HEK293 (cell line): ENCODE data around the gene MBNL2.

Experiments
- CTCF ChIA-PET: fragments of 350-600 bp; formaldehyde crosslinking; extraction: SDS; loops from one replicate; lab custom pipeline; 2021; ENCODE audit warnings: antibody characterized with exemption; lab: Yijun Ruan, JAX
- POLR2A ChIA-PET: fragments of 300-600 bp; formaldehyde crosslinking; extraction: SDS; loops from one replicate; lab custom pipeline; 2020; ENCODE audit warnings: antibody characterized with exemption, inconsistent platforms; lab: Yijun Ruan, JAX
- H3K27ac ChIP-seq: fragments of 200-500 bp; sonication (Bioruptor generic); 2 replicates; pipeline ENCODE4 v1.5.1; 2014; ENCODE audit warnings: low read depth, low read length, control low read depth, inconsistent platforms; ENCODE audit errors: extremely low read depth
- H3K36me3 ChIP-seq, 2 experiments: fragments of 200-500 bp in 1 of 2; sonication (Bioruptor generic) in 1 of 2; 1 replicate in 1 of 2; 2 replicates in 1 of 2; pipeline ENCODE4 v1.5.1; 2014 to 2017; ENCODE audit warnings: inconsistent platforms in 2 of 2, low read length in 2 of 2; ENCODE audit not compliant: control insufficient read depth in 2 of 2, insufficient read depth in 1 of 2
- H3K4me1 ChIP-seq: fragments of 200-500 bp; sonication (Bioruptor generic); 2 replicates; pipeline ENCODE4 v1.5.1; 2014; ENCODE audit warnings: mild to moderate bottlenecking, low read length, inconsistent platforms; ENCODE audit not compliant: control insufficient read depth, insufficient read depth
- H3K4me3 ChIP-seq: 2 replicates; pipeline ENCODE4 v1.5.1; 2011; ENCODE audit warnings: low read depth, mild to moderate bottlenecking, control low read depth, low read length, moderate library complexity
- H3K9me3 ChIP-seq: fragments of 200-500 bp; sonication (Bioruptor generic); 2 replicates; pipeline ENCODE4 v1.5.1; 2014; ENCODE audit warnings: low read depth, low read length, inconsistent platforms; ENCODE audit not compliant: control insufficient read depth, insufficient read depth
- KLF16 ChIP-seq: fragments of 450-650 bp; formaldehyde crosslinking; IDR thresholded peaks from 2 replicates; pipeline ENCODE4 v1.5.1; 2017; ENCODE audit warnings: missing biosample characterization, missing genetic modification characterization
- ZBTB48 ChIP-seq: fragments of 450-650 bp; formaldehyde crosslinking; IDR thresholded peaks from 2 replicates; pipeline ENCODE4 v1.5.1; 2016; ENCODE audit warnings: missing biosample characterization, missing genetic modification characterization
- ZBTB7A ChIP-seq: fragments of 450-650 bp; formaldehyde crosslinking; IDR thresholded peaks from 2 replicates; pipeline ENCODE4 v1.5.1; 2016; ENCODE audit warnings: low read depth, missing biosample characterization, missing genetic modification characterization
- ZNF155 ChIP-seq: fragments of 450-650 bp; formaldehyde crosslinking; IDR thresholded peaks from 2 replicates; pipeline ENCODE4 v1.5.1; 2016; ENCODE audit warnings: missing biosample characterization, missing genetic modification characterization
- ZNF16 ChIP-seq: fragments of 450-650 bp; formaldehyde crosslinking; IDR thresholded peaks from 2 replicates; pipeline ENCODE4 v1.5.1; 2016; ENCODE audit warnings: low read depth, missing biosample characterization, missing genetic modification characterization
- ZNF184 ChIP-seq: fragments of 450-650 bp; IDR thresholded peaks from 2 replicates; pipeline ENCODE4 v1.5.1; 2018; ENCODE audit warnings: missing biosample characterization, mild to moderate bottlenecking, missing genetic modification characterization
- ZNF19 ChIP-seq: fragments of 450-650 bp; formaldehyde crosslinking; IDR thresholded peaks from 2 replicates; pipeline ENCODE4; 2016; ENCODE audit warnings: missing biosample characterization, missing genetic modification characterization, low read depth
- ZNF335 ChIP-seq: fragments of 450-650 bp; formaldehyde crosslinking; conservative IDR thresholded peaks from 2 replicates; pipeline ENCODE4 v1.5.1; 2016; ENCODE audit warnings: missing biosample characterization, missing genetic modification characterization
- ZNF341 ChIP-seq: fragments of 450-650 bp; formaldehyde crosslinking; IDR thresholded peaks from 2 replicates; pipeline ENCODE4; 2016; ENCODE audit warnings: low read depth, missing biosample characterization, missing genetic modification characterization
- ZNF391 ChIP-seq: fragments of 450-650 bp; formaldehyde crosslinking; IDR thresholded peaks from 2 replicates; pipeline ENCODE4 v1.5.1; 2016; ENCODE audit warnings: low read depth, missing biosample characterization, missing genetic modification characterization, borderline replicate concordance
- ZNF473 ChIP-seq: fragments of 450-650 bp; formaldehyde crosslinking; IDR thresholded peaks from 2 replicates; pipeline ENCODE4 v1.5.1; 2017; ENCODE audit warnings: missing biosample characterization, missing genetic modification characterization
- ZNF600 ChIP-seq: fragments of 450-650 bp; formaldehyde crosslinking; IDR thresholded peaks from 2 replicates; pipeline ENCODE4 v1.5.1; 2016; ENCODE audit warnings: missing biosample characterization, missing genetic modification characterization
- ZSCAN23 ChIP-seq: fragments of 450-650 bp; formaldehyde crosslinking; IDR thresholded peaks from 2 replicates; pipeline ENCODE4 v1.5.1; 2016; ENCODE audit warnings: missing biosample characterization, missing genetic modification characterization
- TF ChIP-seq, protein P1 (sequence below): fragments of 450-650 bp; formaldehyde crosslinking; IDR thresholded peaks from 2 replicates; pipeline ENCODE4 v1.5.1; 2017; ENCODE audit warnings: missing biosample characterization, missing genetic modification characterization
- TF ChIP-seq, protein P2 (sequence below): fragments of 450-650 bp; formaldehyde crosslinking; IDR thresholded peaks from 2 replicates; pipeline ENCODE4 v1.5.1; 2016; ENCODE audit warnings: missing biosample characterization, missing genetic modification characterization
- TF ChIP-seq, protein P3 (sequence below): fragments of 450-650 bp; formaldehyde crosslinking; conservative IDR thresholded peaks from 2 replicates; pipeline ENCODE4 v1.5.1; 2016; ENCODE audit warnings: low read depth, missing biosample characterization, missing genetic modification characterization
- TF ChIP-seq, protein P4 (sequence below): fragments of 450-650 bp; formaldehyde crosslinking; IDR thresholded peaks from 2 replicates; pipeline ENCODE4; 2016; ENCODE audit warnings: missing biosample characterization, missing genetic modification characterization
- TF ChIP-seq, protein P5 (sequence below): fragments of 450-650 bp; formaldehyde crosslinking; IDR thresholded peaks from 2 replicates; pipeline ENCODE4 v1.5.1; 2016; ENCODE audit warnings: missing biosample characterization, missing genetic modification characterization

Gene MBNL2

DNA sequence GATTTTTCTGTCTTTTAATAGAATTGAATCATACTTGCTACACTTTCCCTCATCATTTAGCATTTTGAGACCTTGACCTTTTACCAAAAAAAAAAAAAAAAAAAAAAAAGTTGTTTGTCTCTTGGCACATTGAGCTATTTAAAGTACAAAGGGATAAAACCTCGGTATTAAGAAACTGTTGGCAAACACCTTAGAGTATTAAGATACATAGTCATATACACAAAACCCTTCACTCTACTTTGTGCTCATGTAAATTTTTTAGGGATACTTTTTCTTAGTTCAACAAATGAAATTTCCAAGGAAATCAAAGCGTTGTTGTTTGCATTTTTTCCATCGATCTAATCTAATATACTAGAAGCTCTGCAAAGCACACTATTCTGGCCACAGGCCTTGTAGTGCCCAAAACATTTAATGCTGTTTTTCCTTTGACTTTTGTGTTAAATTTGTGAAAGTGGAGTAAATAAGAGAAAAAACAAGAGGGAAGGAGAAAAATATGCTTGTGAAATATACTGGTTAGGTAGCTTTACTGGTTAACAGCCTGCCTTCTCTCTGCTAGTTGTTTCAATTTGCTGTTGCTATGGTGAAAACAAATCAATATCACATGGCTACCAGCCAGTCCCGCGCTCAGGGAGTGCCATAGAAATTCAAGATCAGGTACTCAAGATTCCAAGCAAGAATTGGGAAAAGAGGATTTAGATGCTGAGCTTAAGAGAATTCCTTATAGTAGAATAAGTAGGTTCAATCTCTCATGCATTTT is 2.6 kb downstream of the MBNL2 start:
- Histone ChIP-seq H3K36me3 (no peaks in the 10 kb centered on the region), H3K4me1 (peaks cover 15% of the 10 kb centered on the region), H3K4me3 (peak overlapping the region; percentile 50), H3K9me3 (no peaks in the 10 kb centered on the region), H3K27ac (no peak overlapping the region)
- ChIA-PET CTCF (interaction anchor here (0.7 to 2.7 kb wide), 6 partner anchors 28 to 135 kb away, joined by 3 to 25 read pairs (median 4); no protein-coding TSS in a partner anchor), POLR2A (interaction anchor here (0.6 to 1.2 kb wide), 2 partner anchors 76 to 215 kb away, joined by 3 read pairs; no protein-coding TSS in a partner anchor)
- TF ChIP-seq ZBTB48 (tag by site-specific recombination) = no peak
- TF ChIP-seq, protein P1, sequence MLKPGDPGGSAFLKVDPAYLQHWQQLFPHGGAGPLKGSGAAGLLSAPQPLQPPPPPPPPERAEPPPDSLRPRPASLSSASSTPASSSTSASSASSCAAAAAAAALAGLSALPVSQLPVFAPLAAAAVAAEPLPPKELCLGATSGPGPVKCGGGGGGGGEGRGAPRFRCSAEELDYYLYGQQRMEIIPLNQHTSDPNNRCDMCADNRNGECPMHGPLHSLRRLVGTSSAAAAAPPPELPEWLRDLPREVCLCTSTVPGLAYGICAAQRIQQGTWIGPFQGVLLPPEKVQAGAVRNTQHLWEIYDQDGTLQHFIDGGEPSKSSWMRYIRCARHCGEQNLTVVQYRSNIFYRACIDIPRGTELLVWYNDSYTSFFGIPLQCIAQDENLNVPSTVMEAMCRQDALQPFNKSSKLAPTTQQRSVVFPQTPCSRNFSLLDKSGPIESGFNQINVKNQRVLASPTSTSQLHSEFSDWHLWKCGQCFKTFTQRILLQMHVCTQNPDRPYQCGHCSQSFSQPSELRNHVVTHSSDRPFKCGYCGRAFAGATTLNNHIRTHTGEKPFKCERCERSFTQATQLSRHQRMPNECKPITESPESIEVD (tag by site-specific recombination) = 0 out of 2 replicates have a peak, but pooled peaks have one; percentile 7
- TF ChIP-seq, protein P2, sequence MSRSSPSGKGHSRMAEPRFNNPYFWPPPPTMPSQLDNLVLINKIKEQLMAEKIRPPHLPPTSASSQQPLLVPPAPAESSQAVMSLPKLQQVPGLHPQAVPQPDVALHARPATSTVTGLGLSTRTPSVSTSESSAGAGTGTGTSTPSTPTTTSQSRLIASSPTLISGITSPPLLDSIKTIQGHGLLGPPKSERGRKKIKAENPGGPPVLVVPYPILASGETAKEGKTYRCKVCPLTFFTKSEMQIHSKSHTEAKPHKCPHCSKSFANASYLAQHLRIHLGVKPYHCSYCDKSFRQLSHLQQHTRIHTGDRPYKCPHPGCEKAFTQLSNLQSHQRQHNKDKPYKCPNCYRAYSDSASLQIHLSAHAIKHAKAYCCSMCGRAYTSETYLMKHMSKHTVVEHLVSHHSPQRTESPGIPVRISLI (tag by site-specific recombination) = peak; percentile 53

DNA sequence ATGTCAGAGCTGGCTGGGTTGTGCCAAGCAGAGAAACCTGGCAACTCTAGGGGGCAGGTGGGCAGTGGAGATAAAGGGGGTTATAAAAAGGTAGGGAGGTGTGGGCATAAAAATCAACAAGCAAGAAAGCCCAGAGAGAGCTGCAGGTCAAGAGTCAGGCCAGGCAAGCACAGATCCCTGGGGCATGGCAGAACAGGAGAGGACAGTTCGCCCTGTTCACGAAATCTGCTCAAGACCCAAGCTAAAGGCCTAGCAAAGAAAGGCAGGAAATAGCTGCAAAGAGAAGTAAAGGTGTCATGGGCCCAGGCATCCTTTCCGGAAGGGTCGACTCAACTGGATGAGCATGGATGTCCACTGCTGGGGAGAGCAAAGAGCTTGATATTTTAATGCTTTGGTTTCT is 3.4 kb downstream of the MBNL2 start:
- no peaks in the 10 kb centered on the region for H3K36me3 ChIP-seq
- POLR2A ChIA-PET = no interaction called here
- H3K4me3 ChIP-seq = no peak overlapping the region
- H3K4me1 ChIP-seq = peaks cover 15% of the 10 kb centered on the region
- H3K27ac ChIP-seq = peak overlapping the region; percentile 29; the same call in 1 of the 2 replicates
- CTCF ChIA-PET = interaction anchor here (0.7 kb wide), 3 partner anchors 16 to 35 kb away, joined by 3 to 4 read pairs (median 3); no protein-coding TSS in a partner anchor
- no peaks in the 10 kb centered on the region for H3K9me3 ChIP-seq
- TF ChIP-seq ZNF184 (no peak), ZNF155 (tag by site-specific recombination) (no peak), ZNF16 (tag by site-specific recombination) (no peak), ZNF341 (tag by site-specific recombination) (no peak), ZNF600 (tag by site-specific recombination) (peak; percentile 54; the same call in 1 of the 2 replicates), ZSCAN23 (tag by site-specific recombination) (no peak), ZNF19 (no peak), ZNF335 (peak; percentile 94), ZNF391 (tag by site-specific recombination) (no peak), KLF16 (no peak), ZNF473 (tag by site-specific recombination) (no peak), ZBTB7A (tag by site-specific recombination) (no peak)
- TF ChIP-seq, protein P3, sequence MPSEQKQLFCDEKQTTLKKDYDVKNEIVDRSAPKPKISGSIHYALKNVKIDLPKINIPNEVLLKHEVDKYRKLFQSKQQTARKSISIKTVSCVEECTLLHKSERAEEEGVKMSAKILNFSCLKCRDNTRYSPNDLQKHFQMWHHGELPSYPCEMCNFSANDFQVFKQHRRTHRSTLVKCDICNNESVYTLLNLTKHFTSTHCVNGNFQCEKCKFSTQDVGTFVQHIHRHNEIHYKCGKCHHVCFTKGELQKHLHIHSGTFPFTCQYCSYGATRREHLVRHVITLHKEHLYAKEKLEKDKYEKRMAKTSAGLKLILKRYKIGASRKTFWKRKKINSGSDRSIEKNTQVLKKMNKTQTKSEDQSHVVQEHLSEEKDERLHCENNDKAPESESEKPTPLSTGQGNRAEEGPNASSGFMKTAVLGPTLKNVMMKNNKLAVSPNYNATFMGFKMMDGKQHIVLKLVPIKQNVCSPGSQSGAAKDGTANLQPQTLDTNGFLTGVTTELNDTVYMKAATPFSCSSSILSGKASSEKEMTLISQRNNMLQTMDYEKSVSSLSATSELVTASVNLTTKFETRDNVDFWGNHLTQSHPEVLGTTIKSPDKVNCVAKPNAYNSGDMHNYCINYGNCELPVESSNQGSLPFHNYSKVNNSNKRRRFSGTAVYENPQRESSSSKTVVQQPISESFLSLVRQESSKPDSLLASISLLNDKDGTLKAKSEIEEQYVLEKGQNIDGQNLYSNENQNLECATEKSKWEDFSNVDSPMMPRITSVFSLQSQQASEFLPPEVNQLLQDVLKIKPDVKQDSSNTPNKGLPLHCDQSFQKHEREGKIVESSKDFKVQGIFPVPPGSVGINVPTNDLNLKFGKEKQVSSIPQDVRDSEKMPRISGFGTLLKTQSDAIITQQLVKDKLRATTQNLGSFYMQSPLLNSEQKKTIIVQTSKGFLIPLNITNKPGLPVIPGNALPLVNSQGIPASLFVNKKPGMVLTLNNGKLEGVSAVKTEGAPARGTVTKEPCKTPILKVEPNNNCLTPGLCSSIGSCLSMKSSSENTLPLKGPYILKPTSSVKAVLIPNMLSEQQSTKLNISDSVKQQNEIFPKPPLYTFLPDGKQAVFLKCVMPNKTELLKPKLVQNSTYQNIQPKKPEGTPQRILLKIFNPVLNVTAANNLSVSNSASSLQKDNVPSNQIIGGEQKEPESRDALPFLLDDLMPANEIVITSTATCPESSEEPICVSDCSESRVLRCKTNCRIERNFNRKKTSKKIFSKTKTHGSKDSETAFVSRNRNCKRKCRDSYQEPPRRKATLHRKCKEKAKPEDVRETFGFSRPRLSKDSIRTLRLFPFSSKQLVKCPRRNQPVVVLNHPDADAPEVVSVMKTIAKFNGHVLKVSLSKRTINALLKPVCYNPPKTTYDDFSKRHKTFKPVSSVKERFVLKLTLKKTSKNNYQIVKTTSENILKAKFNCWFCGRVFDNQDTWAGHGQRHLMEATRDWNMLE (tag by site-specific recombination) = no peak
- TF ChIP-seq, protein P4, sequence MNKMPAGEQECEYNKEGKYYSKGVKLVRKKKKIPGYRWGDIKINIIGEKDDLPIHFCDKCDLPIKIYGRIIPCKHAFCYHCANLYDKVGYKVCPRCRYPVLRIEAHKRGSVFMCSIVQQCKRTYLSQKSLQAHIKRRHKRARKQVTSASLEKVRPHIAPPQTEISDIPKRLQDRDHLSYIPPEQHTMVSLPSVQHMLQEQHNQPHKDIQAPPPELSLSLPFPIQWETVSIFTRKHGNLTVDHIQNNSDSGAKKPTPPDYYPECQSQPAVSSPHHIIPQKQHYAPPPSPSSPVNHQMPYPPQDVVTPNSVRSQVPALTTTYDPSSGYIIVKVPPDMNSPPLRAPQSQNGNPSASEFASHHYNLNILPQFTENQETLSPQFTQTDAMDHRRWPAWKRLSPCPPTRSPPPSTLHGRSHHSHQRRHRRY (tag by site-specific recombination) = no peak
- TF ChIP-seq, protein P1 (tag by site-specific recombination) = no peak
- TF ChIP-seq, protein P5, sequence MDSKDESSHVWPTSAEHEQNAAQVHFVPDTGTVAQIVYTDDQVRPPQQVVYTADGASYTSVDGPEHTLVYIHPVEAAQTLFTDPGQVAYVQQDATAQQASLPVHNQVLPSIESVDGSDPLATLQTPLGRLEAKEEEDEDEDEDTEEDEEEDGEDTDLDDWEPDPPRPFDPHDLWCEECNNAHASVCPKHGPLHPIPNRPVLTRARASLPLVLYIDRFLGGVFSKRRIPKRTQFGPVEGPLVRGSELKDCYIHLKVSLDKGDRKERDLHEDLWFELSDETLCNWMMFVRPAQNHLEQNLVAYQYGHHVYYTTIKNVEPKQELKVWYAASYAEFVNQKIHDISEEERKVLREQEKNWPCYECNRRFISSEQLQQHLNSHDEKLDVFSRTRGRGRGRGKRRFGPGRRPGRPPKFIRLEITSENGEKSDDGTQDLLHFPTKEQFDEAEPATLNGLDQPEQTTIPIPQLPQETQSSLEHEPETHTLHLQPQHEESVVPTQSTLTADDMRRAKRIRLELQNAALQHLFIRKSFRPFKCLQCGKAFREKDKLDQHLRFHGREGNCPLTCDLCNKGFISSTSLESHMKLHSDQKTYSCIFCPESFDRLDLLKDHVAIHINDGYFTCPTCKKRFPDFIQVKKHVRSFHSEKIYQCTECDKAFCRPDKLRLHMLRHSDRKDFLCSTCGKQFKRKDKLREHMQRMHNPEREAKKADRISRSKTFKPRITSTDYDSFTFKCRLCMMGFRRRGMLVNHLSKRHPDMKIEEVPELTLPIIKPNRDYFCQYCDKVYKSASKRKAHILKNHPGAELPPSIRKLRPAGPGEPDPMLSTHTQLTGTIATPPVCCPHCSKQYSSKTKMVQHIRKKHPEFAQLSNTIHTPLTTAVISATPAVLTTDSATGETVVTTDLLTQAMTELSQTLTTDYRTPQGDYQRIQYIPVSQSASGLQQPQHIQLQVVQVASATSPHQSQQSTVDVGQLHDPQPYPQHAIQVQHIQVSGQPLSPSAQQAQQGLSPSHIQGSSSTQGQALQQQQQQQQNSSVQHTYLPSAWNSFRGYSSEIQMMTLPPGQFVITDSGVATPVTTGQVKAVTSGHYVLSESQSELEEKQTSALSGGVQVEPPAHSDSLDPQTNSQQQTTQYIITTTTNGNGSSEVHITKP = no peak
